GM19240 (cell line): ENCODE results near the gene SLC2A8.
A peak's percentile ranks its signal among the peaks of the same experiment; 100 is the strongest.

ENCODE experiments used
- DNase-seq: peaks from one replicate; pipeline ENCODE4 v3.0.0; 2011; ENCODE audit warnings: low spot score; ENCODE audit not compliant: insufficient read length

Gene SLC2A8

DNA sequence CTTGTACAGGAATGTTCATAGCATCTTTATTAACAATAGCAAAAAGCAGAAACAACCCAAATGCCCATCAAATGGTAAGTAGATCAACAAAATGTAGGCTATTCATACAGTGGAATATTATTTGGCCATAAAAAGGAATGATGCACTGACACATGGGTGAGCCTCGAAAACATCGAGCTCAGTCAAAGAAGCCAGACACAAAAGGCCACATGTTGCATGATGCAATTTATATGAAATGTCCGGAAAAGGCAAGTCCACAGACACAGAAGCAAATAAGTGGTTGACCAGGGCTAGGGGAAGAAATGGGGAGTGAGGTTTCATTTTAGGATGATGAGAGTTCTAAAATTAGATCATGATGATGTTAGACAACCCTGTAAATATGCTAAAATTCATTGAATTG is 16.5 kb upstream of the SLC2A8 start:
- no peak for DNase-seq

- no peak for DNase-seq
Measured at GRCh38 chr9:127382541-127382940, 14.4 kb upstream of the SLC2A8 start.

DNA sequence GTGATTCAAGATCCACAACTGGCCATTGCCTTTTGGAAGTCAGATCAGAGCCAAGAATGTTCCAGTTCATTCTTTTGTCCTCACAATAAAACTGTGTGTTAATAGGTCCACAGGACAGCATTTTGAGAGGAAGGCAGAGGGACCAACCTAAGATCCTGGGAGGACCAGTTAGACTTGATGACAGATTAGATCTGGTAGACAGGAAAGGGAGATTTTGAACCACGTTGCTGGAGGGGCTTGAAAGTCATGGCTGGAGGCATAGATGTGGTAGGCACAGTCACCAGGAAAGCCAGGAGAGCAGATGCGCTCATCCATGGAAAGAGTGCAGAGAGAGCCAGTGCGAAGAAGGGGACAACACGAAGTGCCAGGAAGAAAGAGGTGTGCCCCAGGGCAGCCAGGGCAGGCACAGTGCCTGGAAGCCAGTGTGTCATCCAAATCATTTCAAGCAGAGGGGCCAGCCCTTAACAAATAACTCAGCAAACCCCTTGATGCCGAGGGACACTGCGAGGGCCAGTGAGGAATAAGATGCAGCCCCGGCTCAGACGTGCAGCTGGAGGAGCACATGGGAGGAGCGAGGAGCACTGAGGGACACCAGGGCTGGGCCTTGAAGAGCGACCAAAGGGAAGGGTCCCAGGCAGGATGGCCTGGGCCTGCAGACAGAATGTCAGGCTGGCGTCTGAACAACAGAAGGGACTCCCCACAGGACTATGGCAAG is 12.8 kb upstream of the SLC2A8 start:
- DNase-seq = no peak

GRCh38 chr9:127384901-127385300 is 12.1 kb upstream of the SLC2A8 start:
- DNase-seq = no peak

DNA sequence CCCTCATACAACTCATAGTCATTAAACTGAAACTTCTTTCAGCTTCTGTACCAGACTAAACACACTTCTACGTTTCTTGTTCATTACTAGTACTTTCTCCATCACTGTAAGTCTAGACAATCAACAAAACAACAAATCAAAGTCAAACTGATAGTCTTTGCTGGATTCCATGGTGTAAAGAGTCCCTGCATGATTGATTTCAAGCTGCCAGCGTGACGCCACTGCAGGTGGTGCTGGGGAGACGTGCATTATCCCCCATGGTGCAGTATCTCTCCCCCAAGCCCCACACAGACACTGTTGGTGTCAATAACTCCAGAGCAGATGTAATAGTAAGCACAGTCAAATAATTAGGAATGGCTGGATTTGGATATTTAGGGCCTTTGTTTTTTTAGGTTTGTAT is 10.7 kb upstream of the SLC2A8 start:
- DNase-seq = no peak

- DNase-seq = no peak
Measured at GRCh38 chr9:127386981-127387380, 10.0 kb upstream of the SLC2A8 start.

- peak; percentile 26 for DNase-seq
Measured at GRCh38 chr9:127388037-127388855, 8.7 kb upstream of the SLC2A8 start.

- DNase-seq = no peak
Measured at GRCh38 chr9:127388856-127389238, 8.1 kb upstream of the SLC2A8 start.

DNA sequence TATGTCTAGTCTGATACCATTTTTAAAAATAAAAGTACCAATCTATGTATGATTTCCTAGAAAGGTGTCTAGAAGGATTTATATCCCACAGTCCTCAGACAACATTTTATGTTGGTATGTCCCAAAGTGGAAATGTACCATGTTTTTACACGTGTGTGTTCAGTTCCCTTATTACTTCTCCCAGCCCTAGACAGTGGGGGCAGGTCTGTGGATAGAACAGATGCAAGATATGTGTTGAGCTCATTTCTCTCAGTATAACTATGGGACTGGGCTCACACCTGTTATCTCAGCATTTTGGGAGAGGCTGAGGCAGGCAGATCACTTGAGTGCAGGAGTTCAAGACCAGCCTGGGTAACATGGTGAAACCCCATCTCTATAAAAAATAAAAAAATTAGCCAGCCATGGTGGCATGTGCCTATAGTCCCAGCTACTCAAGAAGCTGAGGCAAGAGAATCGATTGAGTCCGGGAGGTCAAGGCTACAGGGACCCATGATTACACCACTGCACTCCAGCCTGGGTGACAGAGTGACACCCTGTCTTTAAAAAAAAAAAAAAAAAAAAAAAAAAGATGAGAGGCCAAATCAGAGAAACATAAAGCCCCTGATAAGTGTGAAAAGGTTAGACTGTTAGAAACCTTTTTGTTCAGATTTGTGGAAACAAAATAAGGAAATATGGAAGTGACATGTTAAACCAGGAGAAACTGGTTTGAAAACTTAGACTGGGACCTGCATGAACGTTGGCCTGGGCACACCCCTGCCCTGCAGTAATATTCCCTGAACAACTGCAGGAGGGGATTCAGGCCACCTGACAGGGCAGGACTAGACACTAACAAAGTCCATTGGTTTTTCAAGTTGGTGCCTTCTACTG is 7.4 kb upstream of the SLC2A8 start:
- DNase-seq = no peak

GRCh38 chr9:127390248-127390545 is 6.8 kb upstream of the SLC2A8 start:
- DNase-seq = no peak

- no peak for DNase-seq
Measured at GRCh38 chr9:127390563-127390962, 6.4 kb upstream of the SLC2A8 start.

- no peak for DNase-seq
Measured at GRCh38 chr9:127392166-127392565, 4.8 kb upstream of the SLC2A8 start.

- DNase-seq = no peak
Measured at GRCh38 chr9:127392976-127393375, 4.0 kb upstream of the SLC2A8 start.

GRCh38 chr9:127393645-127394044 is 3.3 kb upstream of the SLC2A8 start:
- DNase-seq = no peak

DNA sequence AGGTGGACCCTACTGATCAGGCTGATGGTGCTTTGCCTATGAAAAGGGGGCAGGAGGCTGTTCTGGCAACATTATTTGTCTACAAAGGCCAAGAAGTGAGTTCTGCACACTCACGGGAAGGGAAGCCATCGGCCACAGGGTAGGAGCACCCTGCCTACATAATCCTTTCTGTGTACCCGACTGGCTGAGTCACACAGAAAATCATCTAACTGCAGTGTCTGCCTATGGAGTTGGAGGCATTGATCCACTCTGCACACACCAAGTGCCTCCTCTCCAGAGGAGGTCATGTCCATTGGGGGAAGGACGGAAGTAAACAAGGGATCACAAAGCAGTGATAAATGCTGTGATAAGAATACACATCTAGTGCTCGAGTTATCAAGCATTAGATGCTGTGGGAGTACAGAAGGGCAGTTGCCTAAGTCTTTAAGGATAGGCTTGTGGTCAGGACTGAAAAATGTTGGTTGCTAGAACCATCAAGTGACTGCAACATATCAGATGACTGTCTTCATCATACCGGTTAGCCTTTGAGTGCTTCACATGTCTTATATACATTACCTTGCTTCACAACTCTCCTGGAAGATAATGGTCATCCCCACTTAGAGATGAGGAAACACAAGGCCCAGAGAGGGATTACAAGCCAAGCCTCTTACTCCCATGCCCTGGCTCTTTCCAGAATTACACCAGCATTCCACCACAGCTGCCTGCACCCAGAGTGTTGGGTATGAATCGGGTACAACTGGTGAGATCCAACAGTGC is 1.3 kb upstream of the SLC2A8 start:
- no peak for DNase-seq

GRCh38 chr9:127396253-127396807 is 639 bp upstream of the SLC2A8 start:
- DNase-seq = no peak

- DNase-seq = no peak
Measured at GRCh38 chr9:127397646-127398274, 791 bp downstream of the SLC2A8 start.

DNA sequence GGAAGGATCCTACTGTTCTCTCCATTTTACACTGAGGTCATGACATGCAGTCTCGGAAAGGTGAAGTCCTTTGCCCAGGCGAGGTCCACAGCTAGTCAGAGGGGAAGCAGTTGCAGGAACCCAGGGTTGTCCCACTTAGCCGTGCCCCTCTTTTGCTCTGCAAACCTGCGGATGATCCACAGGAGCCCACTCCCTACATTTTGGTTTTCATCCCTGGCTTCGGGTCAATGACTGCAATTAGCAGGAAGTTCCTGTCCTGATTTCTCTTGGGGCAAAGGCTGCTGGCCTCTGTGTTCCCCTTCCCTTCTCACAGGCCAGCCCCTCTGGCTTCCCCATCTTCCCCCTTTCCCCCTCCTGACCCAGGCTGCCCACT is 1.3 kb downstream of the SLC2A8 start:
- DNase-seq = no peak

DNA sequence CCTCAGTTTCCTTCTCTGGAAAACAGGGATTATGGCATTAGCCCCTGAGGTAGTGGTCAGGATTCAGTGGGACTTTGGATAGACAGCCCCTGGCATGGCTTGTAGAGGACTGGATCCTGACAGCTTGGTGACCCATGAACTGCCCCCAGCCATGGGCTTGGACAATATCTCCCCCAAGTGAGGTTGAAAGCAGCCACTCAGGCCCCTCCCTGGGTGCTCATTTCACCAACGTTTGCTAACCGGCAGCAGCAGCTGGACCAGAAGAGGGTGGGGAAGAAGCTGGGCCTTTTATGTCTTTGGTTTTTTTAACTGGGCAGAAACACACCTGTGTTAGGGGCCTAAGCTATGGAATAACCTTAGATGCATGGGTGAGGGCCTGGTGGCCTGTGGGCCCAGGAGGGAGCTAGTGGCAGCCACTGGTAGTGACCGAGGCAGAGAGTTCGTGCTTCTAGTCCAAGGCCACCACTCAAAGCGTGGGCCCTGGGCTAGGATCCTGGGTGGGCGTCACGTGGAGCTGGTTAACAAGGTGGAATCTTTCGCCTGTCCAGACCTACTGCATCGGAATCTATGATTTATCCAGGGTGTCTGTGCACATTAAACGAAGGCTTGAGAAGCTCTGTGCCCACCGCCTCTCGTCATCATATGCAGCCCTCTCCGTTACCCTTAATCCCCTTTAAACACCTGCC is 1.9 kb downstream of the SLC2A8 start:
- DNase-seq = no peak

- DNase-seq = no peak
Measured at GRCh38 chr9:127399736-127400269, 2.8 kb downstream of the SLC2A8 start.
